GM18861 (cell line): ENCODE results near the gene CD83.

Experiments used
- ATAC-seq: cut with Tn5 transposase; IDR thresholded peaks from one replicate; pipeline ENCODE4 v1.9.1; 2021; ENCODE audit not compliant: unreplicated experiment

The CD83 gene

DNA sequence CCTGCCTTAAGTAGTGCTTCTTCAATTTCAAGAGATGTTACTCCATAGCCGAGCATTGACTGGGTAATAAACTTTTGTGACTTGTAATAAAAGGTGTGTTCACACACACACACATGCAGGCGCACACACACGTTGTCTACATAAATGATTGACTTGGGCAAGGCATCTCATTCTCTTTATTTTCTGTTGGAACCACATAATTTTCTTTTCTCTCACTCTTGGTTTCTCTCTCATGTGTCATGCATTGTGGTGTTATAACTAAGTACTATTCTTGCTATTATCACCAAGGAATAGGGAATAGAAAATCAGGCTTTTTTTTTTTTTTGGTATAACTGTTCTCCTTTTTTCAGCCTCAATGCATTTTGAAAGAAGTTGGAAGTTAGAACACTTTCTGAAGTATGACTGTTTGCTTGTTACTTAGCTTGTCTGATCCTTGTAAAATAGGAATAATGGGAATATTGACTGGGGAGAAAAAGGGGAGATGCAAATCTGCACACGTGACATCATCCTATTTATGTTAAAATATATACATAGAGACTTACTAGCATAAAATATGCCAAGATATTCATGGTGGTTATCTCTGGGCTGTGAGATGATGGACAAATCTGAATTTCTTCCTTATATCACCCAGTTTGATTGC, 26.1 kb upstream of the CD83 start:
- no peak for ATAC-seq

DNA sequence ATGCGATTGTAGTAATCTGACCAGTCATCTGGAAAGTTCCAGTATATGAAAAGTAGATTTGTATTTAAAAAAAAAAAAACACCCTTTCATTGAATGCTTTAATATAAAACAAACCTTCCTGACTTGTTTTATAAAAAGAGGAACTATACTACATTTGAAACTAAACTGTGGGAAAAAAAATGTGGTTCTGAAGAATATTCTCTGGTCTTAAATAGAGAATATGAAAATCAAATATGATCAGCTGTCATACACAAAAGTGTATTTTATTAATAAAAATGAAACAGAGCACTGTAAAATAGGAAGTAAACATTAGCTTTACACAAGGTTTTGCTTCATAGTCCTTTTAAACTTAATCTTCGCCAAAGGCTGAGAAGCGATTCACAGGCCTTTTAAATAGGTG, 25.3 kb upstream of the CD83 start:
- no peak for ATAC-seq

DNA sequence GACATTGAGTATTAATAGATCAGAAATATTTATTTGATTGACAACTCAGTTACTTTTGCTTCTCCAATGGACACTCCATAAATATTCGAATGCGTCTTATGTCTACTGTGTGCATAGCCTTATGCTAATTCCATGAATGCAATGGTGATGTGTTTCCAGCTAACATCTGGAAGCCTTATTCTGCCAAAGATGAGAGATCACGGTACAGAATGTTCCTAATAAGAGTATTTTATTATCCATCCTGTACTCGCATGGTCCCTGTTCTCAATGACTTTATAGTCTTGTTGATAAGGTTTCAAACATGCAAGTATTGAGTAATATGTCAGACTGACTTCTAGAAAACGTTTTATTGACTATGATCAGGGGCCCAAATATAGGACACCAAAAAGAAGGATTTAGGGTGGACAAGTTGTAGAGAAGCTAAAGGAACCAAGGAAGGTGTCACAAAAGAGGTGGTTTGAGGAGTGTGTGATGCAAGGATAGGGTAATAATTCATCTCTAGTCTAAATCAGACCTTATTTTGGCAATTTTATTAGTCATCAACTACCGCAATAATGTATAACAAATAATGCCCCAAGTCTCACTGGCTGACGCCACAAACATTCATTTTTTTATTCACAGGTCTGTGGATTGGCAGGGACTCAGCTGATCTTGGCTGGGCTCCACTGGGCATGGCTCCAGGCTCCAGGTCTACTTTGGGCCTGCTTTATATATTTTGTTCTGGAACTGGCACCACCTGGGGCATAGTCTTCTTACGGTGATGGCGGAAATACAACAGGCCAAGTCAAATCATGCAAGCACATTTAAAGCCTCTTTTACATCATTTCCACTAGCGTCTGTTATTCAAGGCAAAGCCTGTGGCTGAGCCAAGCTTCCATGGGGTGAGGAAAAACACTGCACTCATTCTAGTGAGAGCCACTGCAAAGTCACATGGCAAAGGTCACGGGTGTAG, 24.5 kb upstream of the CD83 start:
- no peak for ATAC-seq

DNA sequence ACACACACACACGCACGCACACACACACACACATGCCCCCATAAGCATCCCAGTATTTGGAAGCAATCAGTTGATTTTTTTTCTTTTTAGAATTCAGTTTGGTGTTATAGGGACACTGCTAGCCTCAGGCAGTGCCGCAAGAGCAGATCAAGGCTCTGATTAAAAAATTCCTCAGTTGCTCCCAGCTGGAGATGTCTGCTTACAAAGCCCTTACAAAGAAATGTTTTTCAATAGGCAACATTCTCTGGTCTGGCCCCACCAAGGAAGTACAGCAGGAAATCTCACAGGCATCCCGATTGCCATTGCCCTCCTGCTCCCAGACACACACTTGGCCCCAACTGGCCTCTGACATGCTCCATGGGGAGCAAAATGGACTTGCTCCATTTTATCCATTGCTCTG, 22.9 kb upstream of the CD83 start:
- no peak for ATAC-seq

- peak; percentile 50 for ATAC-seq
Measured at GRCh38 chr6:14095437-14095836, 22.1 kb upstream of the CD83 start.

- ATAC-seq, result no peak
Measured at GRCh38 chr6:14100138-14100537, 17.4 kb upstream of the CD83 start.

DNA sequence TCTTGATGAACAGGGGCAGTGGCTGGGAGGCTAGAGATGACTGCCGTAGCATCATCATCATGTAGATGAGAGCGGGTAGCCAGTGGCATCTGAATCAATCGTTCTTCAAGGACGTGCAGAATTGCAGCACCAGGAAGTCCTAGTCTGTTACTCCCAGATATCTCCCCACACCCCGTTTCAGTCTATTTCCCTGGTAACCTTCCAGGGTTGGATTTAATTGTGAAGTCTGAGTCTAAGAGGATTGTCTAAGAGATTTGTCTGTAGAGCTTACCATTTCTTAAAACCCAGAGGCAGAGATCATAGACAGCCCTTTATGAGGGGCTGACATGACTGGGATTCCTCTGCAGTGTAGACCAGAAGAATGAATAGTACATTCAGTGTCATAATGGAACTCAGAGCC, 16.6 kb upstream of the CD83 start:
- no peak for ATAC-seq

DNA sequence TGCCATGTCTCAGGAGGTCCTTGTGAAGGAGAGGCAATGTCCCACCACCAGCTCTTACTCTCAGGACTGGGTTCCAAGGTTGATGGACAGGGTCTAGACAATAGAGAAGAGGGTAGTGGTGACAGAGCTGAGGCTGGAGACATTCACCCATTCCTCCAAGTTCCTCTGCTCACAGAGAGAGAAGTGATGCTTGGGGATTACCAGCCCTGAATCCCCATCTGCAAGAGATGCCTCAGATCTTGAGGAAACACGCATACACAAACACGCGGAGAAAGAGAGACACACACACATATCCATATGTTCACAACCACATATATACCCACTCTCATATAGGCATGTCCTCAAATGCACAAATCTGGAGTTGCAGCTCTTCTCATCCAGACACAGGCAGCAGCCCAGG, 15.2 kb upstream of the CD83 start:
- ATAC-seq, result no peak

GRCh38 chr6:14105547-14105946, 12.0 kb upstream of the CD83 start:
- no peak for ATAC-seq

DNA sequence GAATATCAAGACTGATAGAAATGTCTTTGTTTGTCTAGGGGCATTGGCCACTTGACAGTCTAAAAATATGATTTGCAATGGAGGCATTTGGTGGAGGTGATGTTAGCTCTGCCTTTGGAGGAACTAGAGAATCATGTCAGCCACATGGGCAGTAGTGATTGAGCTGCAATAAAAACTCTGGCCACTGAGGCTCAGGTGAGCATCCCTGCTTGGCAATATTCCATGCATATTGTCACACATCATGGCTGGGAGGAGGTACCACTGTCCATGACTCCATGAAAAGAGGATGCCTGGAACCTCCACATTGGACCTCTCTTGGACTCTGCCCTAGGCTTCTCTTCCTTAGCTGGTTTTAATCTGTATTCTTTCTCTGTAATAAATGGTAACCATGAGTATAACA, 10.6 kb upstream of the CD83 start:
- ATAC-seq, result no peak

- ATAC-seq, result no peak
Measured at GRCh38 chr6:14107711-14108494, 9.7 kb upstream of the CD83 start.

DNA sequence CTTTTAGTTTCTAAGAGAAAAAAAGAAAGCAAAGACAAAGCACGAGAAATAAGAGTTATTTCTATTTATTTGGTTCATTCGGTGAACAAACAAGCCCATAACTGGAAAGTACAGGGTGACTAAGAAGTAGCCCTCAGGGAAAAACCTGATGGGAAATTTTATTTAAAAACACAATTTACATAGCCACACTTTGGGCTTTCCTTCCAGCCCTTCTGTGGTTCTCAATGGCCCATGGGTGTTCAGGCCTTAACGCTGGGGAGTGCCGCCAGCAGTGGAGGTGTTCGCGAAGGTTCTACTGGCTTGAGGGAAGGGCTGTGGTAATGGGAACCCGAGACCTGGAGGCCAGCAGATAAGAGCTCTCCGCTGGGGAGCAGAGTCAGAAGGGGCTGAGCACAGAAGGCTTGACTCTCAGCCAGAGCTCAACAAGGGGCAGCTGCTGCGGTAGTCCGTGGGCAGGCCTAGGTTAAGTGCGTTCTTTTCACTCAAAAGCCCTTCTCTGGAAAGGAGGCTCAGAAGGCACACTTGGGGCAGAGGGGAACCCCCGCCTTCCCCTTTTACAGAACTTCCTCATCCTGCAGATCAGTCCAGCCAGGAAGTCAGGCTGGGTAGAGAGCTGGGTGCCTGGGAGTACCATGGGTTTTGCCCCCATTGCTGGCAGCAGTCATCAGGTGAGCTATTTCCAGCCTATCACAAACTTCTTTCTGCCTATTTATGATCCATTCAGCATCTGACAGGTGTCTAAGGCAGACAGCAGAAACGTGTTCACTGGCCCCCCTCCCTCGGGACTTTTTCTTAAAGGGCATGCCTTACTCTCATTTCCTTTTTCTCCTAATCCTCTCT, 8.8 kb upstream of the CD83 start:
- peak; percentile 58 for ATAC-seq

DNA sequence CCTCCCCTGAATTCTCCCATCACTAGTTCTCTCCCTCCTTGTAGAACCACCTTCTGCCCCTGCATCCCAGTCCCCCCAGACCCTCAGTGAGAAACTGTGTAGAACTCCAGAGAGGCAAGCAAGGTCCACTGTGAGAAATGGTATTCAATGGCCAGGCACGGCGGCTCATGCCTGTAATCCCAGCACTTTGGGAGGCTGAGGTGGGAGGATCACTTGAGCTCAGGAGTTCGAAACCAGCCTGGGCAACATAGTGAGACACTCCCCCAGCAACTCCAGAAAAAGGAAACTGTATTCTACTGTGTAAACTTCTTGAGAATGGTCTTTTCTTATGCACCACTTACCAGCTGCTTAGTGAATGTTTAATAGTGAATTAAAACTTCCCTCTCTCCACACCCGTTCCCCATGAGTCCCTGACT, 8.2 kb upstream of the CD83 start:
- no peak for ATAC-seq

DNA sequence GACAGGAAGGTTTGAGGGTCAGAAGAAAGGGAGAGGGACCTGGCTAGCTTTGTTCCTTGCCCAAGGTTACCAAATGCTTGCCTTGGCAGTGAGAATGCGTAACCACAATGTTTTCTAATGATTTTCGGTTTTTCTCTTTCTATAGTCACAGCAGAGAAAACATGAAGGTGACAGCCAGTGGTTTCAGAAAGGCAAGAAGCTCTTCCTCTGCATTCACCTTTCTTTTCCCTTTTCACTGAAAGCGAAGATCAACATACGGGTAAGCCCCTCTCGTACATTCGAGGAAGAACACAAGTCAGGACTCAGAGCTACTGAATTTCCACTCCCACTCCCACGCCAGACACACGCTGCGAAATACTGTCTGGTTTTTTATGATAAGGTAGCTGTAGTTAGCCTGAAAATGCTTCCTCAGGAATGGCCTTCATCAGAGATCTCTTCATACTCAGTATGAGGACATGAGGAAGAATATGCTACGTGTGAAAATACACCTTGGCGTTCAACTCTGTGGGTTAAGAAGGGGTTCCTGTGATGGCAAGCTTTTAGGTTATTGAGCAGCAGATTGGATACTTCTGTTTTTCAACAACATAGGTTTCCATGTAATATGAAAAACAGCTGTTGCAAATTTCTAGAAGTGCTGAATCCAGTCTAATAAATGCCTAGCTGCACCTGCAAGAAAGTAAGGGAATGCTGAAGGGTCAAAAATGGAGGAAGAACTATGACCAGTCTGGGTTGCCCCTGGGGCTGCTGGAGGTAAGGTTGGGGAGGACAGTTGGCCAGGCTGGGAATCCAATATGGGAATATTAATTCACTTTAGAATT, 7.4 kb upstream of the CD83 start:
- peak; percentile 31 for ATAC-seq

- no peak for ATAC-seq
Measured at GRCh38 chr6:14113976-14114375, 3.6 kb upstream of the CD83 start.

- ATAC-seq, result no peak
Measured at GRCh38 chr6:14118091-14118439, 493 bp downstream of the CD83 start.

- ATAC-seq, result no peak
Measured at GRCh38 chr6:14118446-14118845, 874 bp downstream of the CD83 start.

DNA sequence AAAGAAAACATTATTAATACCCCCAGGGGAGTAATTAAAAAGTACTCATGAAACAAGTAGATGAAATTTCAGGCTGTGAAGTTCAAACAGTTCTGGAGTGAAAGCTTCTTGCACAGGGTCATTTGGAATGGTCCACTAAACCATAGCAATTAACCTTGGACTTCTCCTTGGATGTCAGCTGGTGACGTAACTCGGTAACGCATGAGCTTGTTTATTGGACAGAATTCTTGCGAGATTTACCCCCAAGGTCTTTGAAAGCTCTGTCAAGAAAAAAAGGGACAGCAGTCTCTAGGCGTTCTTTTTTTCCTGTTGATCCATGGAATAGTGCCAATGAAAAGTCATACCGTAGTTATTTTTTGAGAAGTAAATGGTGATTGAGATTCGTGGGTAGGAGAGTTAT, 2.2 kb downstream of the CD83 start:
- no peak for ATAC-seq

- no peak for ATAC-seq
Measured at GRCh38 chr6:14120546-14120945, 3.0 kb downstream of the CD83 start.

- peak; percentile 43 for ATAC-seq
Measured at GRCh38 chr6:14121936-14122344, 4.4 kb downstream of the CD83 start.
